Measurements from ENCODE around the gene STBD1.

DNA sequence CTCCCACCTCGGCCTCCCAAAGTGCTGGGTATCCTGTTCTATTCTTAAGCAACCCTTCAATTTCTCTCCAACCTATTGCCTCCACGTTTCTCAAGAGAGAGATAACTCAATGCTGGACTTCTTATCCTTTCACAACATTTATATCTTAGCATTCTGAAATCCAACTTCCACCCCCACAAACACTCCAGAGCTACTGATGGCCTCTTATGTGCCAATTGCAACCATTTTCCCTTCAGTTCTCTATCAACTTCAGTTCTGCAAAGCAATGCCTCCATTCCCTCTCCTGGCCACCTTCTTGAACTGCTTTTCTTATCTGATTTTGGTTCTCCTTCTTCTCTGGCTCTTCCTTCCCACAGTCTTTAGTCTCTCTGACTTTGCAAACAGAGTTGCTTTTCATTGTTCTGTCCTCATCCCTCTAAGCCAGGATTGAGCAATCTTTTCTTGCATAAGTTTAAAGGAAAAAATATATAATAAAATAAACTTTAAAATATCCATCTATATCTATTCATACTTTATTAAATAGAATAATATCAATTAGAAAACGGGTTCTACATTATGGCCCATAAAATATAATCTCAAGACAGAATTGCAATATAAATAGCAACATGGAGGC is 3.6 kb upstream of the STBD1 start:
- TF ChIP-seq, protein P1, sequence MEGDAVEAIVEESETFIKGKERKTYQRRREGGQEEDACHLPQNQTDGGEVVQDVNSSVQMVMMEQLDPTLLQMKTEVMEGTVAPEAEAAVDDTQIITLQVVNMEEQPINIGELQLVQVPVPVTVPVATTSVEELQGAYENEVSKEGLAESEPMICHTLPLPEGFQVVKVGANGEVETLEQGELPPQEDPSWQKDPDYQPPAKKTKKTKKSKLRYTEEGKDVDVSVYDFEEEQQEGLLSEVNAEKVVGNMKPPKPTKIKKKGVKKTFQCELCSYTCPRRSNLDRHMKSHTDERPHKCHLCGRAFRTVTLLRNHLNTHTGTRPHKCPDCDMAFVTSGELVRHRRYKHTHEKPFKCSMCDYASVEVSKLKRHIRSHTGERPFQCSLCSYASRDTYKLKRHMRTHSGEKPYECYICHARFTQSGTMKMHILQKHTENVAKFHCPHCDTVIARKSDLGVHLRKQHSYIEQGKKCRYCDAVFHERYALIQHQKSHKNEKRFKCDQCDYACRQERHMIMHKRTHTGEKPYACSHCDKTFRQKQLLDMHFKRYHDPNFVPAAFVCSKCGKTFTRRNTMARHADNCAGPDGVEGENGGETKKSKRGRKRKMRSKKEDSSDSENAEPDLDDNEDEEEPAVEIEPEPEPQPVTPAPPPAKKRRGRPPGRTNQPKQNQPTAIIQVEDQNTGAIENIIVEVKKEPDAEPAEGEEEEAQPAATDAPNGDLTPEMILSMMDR (conservative IDR thresholded peaks at IDR 0.05; ENCODE audit: low read depth, low read length) = no peak
- TF ChIP-seq EZH2 (IDR thresholded peaks at IDR 0.05; ENCODE audit: borderline replicate concordance, low read depth, low read length, poor library complexity, severe bottlenecking) = no peak

All from A673 (cell line).